ENCODE results near the gene TNS3. TPM values are rescaled to one million over a fixed set of nuclear protein-coding genes. Genes with fewer than 3 reads are reported as not detected.

Gene TNS3
- polyA plus RNA-seq, 1 of the 3 experiments (the other 2 are of a cell fraction) = 72.3 TPM

- TF ChIP-seq, protein P1, sequence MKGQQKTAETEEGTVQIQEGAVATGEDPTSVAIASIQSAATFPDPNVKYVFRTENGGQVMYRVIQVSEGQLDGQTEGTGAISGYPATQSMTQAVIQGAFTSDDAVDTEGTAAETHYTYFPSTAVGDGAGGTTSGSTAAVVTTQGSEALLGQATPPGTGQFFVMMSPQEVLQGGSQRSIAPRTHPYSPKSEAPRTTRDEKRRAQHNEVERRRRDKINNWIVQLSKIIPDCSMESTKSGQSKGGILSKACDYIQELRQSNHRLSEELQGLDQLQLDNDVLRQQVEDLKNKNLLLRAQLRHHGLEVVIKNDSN (IDR thresholded peaks at IDR 0.05; ENCODE audit: borderline replicate concordance, low read depth) = no peak
- no peak for TF ChIP-seq MEF2A (IDR thresholded peaks at IDR 0.05; ENCODE audit: borderline replicate concordance, low read depth)
- no peak for TF ChIP-seq SIN3A (IDR thresholded peaks at IDR 0.05; ENCODE audit: borderline replicate concordance, low read depth, low read length)
- TF ChIP-seq, protein P2, sequence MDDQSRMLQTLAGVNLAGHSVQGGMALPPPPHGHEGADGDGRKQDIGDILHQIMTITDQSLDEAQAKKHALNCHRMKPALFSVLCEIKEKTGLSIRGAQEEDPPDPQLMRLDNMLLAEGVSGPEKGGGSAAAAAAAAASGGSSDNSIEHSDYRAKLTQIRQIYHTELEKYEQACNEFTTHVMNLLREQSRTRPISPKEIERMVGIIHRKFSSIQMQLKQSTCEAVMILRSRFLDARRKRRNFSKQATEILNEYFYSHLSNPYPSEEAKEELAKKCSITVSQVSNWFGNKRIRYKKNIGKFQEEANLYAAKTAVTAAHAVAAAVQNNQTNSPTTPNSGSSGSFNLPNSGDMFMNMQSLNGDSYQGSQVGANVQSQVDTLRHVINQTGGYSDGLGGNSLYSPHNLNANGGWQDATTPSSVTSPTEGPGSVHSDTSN (IDR thresholded peaks at IDR 0.05) = no peak
Measured at GRCh38 chr7:47433564-47433895, 148.4 kb downstream of the TNS3 start (continued).

DNA sequence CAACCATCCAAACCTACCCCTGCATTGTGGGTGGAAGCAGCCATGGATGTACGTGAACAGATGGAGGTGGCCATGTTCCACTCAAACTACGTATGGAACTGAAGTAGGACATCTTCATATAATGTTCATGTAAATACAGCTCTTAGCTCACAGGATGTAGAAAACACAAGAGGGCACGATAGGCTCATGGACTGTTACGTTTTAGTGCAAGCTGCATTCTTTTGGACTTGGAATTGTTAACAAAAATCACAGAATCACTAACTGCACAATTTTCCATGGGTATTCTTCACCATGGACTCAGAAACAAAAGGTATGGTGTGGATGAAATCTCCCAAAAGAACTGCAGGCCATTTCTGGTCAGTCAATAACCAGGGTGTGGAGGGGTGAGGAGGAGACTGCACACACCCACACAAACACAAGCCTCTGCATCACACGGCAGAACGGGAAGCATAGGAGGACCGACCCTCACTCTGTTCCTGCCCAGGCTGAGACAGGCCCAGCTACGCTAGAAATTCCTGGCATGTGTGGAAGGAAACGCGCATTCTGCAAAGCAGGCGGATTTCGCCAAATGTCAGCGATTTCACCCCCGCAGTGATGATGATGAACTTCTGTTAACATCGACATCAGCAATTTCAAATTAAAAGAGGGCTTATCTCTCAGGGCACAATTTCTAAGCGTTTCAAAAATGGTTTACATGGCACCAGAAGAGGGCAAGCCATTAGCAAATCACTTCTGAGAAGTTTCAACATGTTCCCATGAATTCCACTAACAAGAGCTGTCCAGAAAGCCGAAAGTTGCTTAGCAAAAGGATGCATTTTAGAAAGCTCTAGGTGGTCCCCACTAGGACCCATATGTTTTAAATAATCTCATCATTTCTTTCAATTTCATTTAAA is 149.0 kb downstream of the TNS3 start:
- Histone ChIP-seq H3K4me1 (ENCODE audit: control insufficient read depth in 1 of 2, insufficient read depth in 2 of 2, low read depth in 1 of 2, low read length in 1 of 2) (peaks cover 0 to 24% of the 10 kb centered on the region in 2 experiments; a peak in 2 of 4 replicates), H3F3A (replicated peaks; ENCODE audit: insufficient read depth) (no peaks in the 10 kb centered on the region), H3K9me2 (no peaks in the 10 kb centered on the region), H3K27ac (ENCODE audit: low read depth in 2 of 2, low read length in 1 of 2) (no peak overlapping the region), H3K4me3 (ENCODE audit: low read depth in 2 of 2, low read length in 1 of 2) (no peak overlapping the region), H3K79me2 (ENCODE audit: insufficient read depth) (no peaks in the 10 kb centered on the region), H2AFZ (ENCODE audit: low read depth) (no peak overlapping the region), H3K4me2 (no peak overlapping the region), H4K20me1 (ENCODE audit: insufficient read depth) (no peaks in the 10 kb centered on the region), H3K9ac (no peak overlapping the region), H3K36me3 (replicated peaks in 1 of 2; ENCODE audit: control insufficient read depth in 1 of 2, insufficient read depth in 2 of 2, low read length in 1 of 2) (peaks cover 34 to 55% of the 10 kb centered on the region in 2 experiments), H3K9me3 (no peaks in the 10 kb centered on the region), H3K27me3 (ENCODE audit: insufficient read depth) (no peaks in the 10 kb centered on the region)
- TF ChIP-seq RXRA (IDR thresholded peaks at IDR 0.05; ENCODE audit: borderline replicate concordance, low read depth) (no peak), ELF1 (IDR thresholded peaks at IDR 0.05) (no peak), TEAD4 (IDR thresholded peaks at IDR 0.05; ENCODE audit: borderline replicate concordance, insufficient read depth) (no peak)
- no peak for DNase-seq
- CTCF ChIA-PET = interaction anchor here (1.0 to 4.7 kb wide), 4 partner anchors 19 to 386 kb away, joined by 4 to 151 read pairs (median 36); no protein-coding TSS in a partner anchor
- 96% methylated on average over 17 of the region's 17 CpGs for WGBS (ENCODE audit: low lambda C conversion rate)
- POLR2A ChIA-PET = no interaction called here

- no peak overlapping the region for H3K9ac ChIP-seq
- H3K27me3 ChIP-seq (ENCODE audit: insufficient read depth) = no peaks in the 10 kb centered on the region
- no peaks in the 10 kb centered on the region for H3F3A ChIP-seq (replicated peaks; ENCODE audit: insufficient read depth)
- no peak overlapping the region for H3K27ac ChIP-seq (ENCODE audit: low read depth in 2 of 2, low read length in 1 of 2)
- no peak for DNase-seq
- 92% methylated on average over 6 of the region's 6 CpGs for WGBS (ENCODE audit: low lambda C conversion rate)
- no peaks in the 10 kb centered on the region for H4K20me1 ChIP-seq (ENCODE audit: insufficient read depth)
- H3K4me3 ChIP-seq (ENCODE audit: low read depth in 2 of 2, low read length in 1 of 2) = no peak overlapping the region
- no peak overlapping the region for H2AFZ ChIP-seq (ENCODE audit: low read depth)
- H3K79me2 ChIP-seq (ENCODE audit: insufficient read depth) = no peaks in the 10 kb centered on the region
- H3K36me3 ChIP-seq (replicated peaks in 1 of 2; ENCODE audit: control insufficient read depth in 1 of 2, insufficient read depth in 2 of 2, low read length in 1 of 2) = peaks cover 39 to 58% of the 10 kb centered on the region in 2 experiments
- POLR2A ChIA-PET = no interaction called here
- no peaks in the 10 kb centered on the region for H3K9me3 ChIP-seq
- CTCF ChIA-PET = interaction anchor here (6.7 kb wide), 1 partner anchor 164 kb away, joined by 55 read pairs; no protein-coding TSS in a partner anchor
- no peaks in the 10 kb centered on the region for H3K9me2 ChIP-seq
- H3K4me2 ChIP-seq = no peak overlapping the region
- peaks cover 0 to 26% of the 10 kb centered on the region in 2 experiments; a peak in 2 of 4 replicates for H3K4me1 ChIP-seq (ENCODE audit: control insufficient read depth in 1 of 2, insufficient read depth in 2 of 2, low read depth in 1 of 2, low read length in 1 of 2)
- no peak for TF ChIP-seq GABPA (IDR thresholded peaks at IDR 0.05; ENCODE audit: low read depth)
- no peak for TF ChIP-seq CHD2 (IDR thresholded peaks at IDR 0.05; ENCODE audit: low read length, partially characterized antibody)
- TF ChIP-seq, protein P2 (IDR thresholded peaks at IDR 0.05) = no peak
- no peak for TF ChIP-seq RCOR1 (IDR thresholded peaks at IDR 0.05; ENCODE audit: low read length)
- TF ChIP-seq FOXJ3 (CRISPR knock-in tag; IDR thresholded peaks at IDR 0.05) = no peak
- no peak for TF ChIP-seq ELF1 (IDR thresholded peaks at IDR 0.05)
- no peak for TF ChIP-seq FOSL2 (IDR thresholded peaks at IDR 0.05; ENCODE audit: borderline replicate concordance, low read depth)
- TF ChIP-seq, protein P3, sequence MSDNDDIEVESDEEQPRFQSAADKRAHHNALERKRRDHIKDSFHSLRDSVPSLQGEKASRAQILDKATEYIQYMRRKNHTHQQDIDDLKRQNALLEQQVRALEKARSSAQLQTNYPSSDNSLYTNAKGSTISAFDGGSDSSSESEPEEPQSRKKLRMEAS (IDR thresholded peaks at IDR 0.05; ENCODE audit: low read depth) = no peak
- TF ChIP-seq RXRA (IDR thresholded peaks at IDR 0.05; ENCODE audit: borderline replicate concordance, low read depth) = no peak
- no peak for TF ChIP-seq EP300 (IDR thresholded peaks at IDR 0.05; ENCODE audit: borderline replicate concordance in 1 of 2, low read depth in 1 of 2, low read length in 1 of 2)
- TF ChIP-seq REST (IDR thresholded peaks at IDR 0.05; ENCODE audit: low read depth, low read length) = no peak
- TF ChIP-seq TCF12 (IDR thresholded peaks at IDR 0.05) = no peak
- no peak for TF ChIP-seq YY1 (IDR thresholded peaks at IDR 0.05; ENCODE audit: low read depth)
- TF ChIP-seq RAD21 (IDR thresholded peaks at IDR 0.05; ENCODE audit: low read length) = no peak
Measured at GRCh38 chr7:47430422-47430821, 151.5 kb downstream of the TNS3 start.

Data from SK-N-SH (cell line).